CD1c-positive myeloid dendritic cell (primary cell): ENCODE results near the gene MEG3.

Source experiments
- DNase-seq: peaks from one replicate; pipeline ENCODE4 v3.0.0-alpha.2; 2016; ENCODE audit errors: extremely low spot score

The MEG3 gene

GRCh38 chr14:100864960-100865681, 39.2 kb downstream of the MEG3 start:
- no peak for DNase-seq

DNA sequence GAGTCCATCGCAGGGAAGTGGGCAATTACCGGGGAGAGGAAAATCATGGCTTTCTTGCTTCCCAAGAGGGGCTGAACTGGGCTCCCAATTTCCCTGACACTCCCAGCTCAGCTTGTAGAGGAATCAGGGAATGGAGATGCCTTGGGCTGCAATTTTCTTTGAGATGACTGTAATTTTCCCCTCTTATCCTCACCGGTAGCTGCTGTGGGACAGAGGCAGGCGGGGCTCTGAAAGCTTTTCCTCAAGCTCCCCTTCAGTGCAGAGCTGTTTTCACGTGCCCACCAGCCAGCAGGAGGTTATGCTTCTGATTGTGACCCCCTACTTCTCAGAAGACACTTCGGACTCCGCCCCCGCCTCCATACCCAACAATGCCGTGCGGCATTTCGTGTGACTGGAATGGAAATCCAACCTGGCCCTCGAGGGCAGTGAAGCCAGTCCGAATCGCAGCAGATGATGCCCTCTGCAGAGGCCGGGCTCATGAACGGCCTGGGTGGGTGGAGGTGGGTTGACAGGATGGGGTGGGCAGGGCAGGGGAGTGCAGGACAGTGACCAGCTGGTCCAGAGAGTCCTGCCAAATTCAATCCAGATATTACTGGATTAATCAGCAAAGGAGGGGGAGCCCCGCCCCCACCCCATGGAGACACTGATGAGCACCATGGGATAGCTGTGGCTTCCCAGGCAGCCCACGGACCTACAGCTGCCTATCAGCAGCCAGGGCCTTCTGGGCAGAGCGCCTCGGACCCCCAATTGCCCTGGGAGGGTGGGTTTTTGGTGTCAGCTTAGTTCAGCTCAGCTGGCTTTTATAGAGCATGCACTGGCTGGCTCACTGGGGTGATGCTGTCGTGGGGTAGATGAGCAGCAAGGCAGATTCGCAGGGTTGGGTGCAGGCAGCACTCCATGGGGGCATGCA, 40.0 kb downstream of the MEG3 start:
- DNase-seq, result no peak

- DNase-seq, result no peak
These were observed 41.0 kb downstream of the MEG3 start for GRCh38 chr14:100866666-100867630.

GRCh38 chr14:100867631-100868315, 41.9 kb downstream of the MEG3 start:
- no peak for DNase-seq

DNA sequence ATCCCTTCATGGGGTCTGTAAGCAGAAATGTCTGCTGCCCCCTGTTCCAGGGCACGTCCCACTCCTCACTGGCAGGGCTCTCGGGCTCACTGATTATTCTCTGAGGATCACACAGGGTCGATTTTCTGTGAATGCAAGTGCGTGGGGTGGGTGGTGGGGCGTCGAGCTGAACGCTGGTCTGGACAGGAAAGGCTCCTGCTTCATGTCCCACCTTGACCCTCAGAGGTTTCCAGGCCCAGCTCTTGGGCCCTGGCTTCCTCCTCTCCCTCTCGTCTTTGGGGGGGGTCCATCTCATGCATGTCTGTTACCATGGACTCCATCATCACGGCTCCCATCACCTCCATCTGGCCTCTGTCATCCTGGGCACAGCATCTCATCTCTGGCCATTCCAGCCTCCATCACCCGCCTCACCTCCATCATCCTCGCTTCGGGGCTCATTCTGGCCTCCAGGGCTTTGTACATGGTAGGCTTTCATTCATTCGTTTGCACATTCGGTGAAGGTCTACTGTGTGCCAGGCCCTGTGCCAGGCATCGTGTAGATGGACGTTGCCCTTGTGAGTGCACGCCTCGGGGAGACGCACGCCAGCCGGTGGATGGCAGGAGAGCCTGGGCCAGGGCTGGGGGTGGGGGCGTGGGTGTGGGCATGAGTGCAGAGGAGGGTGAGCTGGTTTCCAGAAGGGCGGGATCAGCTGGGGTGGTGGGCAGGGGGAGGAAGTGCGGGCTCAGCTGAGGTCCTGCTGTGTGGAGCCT, 42.9 kb downstream of the MEG3 start:
- no peak for DNase-seq

GRCh38 chr14:100871234-100872186, 45.6 kb downstream of the MEG3 start:
- DNase-seq, result peak; percentile 13

DNA sequence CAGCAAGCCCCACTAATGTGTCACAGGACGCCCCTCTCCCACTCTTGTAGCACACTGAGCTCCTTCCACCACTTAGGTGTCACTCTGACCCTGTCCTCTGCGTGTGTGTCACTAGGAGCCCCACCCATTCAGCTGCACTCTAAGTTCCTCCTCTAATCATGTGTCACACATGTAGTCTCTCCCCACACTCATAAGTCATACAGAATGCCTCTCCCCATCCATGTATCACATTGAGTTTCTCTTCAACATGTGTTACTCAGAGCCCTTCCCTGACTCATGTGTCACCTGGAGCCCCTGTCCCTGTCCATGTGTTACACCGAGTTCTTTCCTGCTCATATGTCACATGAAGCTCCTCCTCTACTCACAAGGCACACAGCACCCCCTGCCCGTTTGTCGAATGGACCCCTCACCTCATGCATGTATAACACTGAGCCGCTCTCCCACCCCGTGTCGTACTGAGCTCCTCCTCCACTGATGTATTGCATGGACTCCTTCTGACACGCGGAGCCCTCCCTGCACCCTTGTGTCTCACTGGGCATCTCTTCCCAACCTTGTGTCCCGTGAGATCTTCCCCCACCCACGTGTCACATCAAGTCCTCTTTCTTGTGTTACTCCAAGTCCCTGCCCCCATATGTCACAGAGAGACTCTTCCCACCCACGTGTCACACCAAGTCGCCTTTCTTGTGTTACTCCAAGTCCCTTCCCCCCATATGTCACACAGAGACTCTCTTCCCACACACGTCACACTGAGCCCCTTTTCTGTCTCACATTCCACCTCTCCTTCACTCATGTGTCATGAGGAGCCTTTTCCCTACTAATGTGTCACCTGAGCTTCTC, 46.6 kb downstream of the MEG3 start:
- peak; percentile 23 for DNase-seq

GRCh38 chr14:100873096-100873482, 47.2 kb downstream of the MEG3 start:
- no peak for DNase-seq

GRCh38 chr14:100874051-100874410, 48.1 kb downstream of the MEG3 start:
- no peak for DNase-seq

GRCh38 chr14:100874411-100875091, 48.6 kb downstream of the MEG3 start:
- no peak for DNase-seq

DNA sequence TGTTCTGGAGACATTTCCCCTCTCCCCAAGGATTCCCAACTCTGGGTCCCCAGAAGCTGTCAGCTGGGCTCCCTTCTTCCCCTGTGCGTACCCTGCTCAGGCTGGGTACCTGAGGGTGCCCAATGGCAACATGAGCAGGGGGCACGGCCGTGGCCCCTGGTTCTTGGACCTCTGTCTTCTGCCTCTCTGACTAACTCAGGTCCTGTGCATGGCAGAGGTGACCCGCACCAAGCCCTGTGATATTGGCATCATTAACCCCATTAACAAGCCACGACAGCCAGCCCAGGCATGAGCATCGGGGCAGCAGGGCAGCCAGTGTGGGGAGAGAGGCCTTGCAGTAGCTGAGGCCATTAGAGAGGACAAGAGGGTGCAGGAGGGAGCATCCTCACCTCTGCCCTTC, 49.2 kb downstream of the MEG3 start:
- no peak for DNase-seq

DNA sequence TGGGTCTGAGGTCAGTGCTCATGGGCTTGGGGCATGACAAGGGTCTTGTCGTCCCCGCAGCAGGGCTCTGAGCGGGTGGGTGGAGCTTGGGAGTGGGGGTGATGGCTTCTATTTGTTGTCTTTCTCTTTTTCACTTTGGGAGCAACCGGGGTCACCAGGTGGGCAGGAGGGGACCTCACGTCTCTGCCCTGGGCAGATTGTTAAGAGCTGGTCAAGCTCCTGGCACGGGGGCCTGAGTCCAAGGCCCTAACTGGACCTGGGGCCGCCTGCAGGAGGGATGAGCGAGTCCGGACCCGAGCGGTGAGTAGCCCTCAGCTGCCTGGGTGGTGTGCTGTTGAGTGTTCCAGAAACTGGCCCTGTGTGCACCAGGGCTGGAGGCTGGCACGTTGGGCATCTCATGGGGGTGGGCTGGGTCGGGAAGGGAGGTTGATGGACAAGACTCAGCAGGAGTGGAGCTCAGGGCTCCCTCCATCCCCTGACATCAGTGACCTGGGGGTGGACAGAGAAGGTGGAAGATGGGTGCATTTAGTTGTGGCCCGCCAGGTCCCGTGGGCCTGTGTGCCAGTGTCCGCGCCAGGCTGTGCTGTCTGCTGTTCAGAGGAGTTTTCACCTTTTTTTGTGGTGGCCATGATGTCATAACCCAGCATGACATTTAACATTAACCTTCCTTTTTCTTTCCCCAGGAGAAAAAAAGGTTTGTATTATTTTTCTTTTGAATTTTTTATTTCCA, 50.1 kb downstream of the MEG3 start:
- DNase-seq, result no peak

- no peak for DNase-seq
These were observed 52.6 kb downstream of the MEG3 start for GRCh38 chr14:100878271-100879146.

DNA sequence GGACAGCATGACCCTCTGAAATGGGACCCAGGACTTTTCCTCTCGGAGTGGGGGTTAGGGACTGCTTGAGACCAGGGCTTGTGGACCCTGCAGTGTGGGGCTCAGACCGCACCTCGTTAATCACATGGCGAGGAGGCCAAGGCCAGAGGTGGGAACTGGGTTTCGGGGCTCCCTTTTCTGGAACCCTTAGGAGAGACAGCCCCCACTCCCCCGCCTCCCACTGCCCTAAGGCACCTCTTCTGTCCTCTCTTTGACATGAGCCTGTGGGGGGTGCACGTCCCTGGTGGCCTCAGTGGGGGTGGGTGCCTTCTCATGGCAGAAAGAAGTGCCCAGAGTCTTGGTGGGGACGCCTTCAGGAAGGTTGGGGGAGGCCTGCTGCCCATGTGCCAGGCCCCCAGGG, 53.3 kb downstream of the MEG3 start:
- DNase-seq, result no peak

DNA sequence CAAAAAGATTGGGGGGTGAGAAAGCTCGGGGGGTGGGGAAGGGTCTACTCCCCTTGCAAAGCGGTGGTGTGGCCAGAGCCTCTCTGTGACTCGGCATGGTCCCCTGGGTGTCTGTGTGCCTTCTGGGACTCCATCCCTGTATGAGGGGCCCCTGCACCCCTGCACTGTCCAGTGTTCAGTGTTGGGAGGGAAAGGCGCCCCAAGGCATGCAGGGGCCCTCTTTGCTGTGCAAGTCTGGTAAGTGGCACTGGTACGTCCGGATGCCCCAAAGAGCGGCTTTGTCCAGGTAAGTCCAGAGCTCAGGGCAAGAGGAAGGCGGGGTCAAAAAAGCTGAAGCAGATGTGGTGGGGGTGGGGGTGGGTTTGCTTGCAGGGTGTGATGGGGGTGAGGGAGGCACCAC, 53.9 kb downstream of the MEG3 start:
- DNase-seq, result no peak
